ENCODE measurements around the gene TMEM178B.

DNA sequence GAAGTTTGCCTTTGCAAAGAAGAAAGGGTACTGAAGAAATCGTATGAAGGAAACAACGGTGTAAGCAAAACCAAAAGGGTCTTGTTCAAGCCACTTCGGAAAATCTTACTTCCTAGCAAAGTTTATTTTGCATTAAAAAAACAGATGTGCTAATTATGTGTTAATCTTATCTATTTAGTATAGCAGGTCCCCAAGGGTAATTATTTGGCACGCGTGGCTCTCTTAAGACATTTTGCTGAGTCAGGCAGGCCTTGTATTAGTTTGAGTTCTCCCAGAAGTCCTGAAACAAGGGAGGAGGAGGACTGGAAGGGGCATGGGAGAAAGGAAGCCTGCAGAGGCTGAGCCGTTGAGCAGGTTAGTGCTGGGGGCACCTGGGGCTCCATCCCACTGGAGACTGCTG is 44.9 kb downstream of the TMEM178B start:
- TF ChIP-seq YY1 (IDR thresholded peaks at IDR 0.05; ENCODE audit: insufficient read depth, insufficient read length) = no peak
- no peak for TF ChIP-seq ZNF274 (IDR thresholded peaks at IDR 0.05; ENCODE audit: low read depth, low read length)

All from NT2/D1 (cell line).